GM15510 (cell line): ENCODE measurements around the gene CCDC172.

Experiments
- POLR2A ChIP-seq: IDR thresholded peaks from 3 replicates; pipeline ENCODE4 v1.6.1; 2011; ENCODE audit warnings: borderline replicate concordance; ENCODE audit not compliant: insufficient read length; ENCODE audit errors: extremely low read depth

Gene CCDC172

DNA sequence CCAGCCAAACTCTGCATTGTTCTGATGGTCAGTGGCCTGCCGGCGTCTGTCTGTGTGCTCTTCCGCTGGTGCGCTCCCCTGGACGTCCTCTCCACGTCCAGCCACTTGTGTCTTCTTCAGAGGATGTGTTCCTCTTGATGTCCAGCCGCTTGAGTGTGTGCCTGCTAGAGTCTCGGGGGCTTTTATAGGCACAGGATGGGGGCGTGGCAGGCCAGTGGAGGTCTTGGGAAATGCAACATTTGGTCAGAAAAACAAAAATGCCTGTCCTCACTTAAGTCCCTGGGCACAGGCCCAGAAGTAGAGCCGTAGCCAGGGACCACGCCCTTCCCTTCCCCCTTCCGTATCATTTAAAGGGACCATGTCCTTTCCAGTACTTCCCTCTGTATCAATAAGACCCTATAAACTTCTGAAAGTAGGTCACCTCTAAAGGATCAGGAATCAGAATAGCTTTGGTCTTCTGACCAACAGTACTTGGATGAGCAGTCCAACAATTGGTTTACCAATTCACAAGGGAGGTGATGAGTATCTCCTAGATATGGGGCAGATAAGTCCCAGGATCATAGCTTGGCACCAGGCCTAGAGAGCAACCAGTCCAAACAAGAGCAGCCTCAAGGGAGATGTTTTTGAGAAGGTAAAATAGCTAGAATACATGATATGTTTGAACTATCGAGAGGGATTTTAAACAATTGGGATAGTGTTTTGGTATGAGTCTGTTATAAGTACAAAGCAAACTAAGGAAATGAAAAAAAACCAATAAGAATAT lies 71.2 kb downstream of the CCDC172 start:
- TF ChIP-seq POLR2A = no peak

- no peak for TF ChIP-seq POLR2A
Measured at GRCh38 chr10:116398224-116398623, 74.0 kb downstream of the CCDC172 start.

GRCh38 chr10:116402858-116403257 lies 78.6 kb downstream of the CCDC172 start:
- TF ChIP-seq POLR2A = no peak

GRCh38 chr10:116403740-116404250 lies 79.5 kb downstream of the CCDC172 start:
- TF ChIP-seq POLR2A = no peak

- no peak for TF ChIP-seq POLR2A
Measured at GRCh38 chr10:116408719-116409118, 84.5 kb downstream of the CCDC172 start.

DNA sequence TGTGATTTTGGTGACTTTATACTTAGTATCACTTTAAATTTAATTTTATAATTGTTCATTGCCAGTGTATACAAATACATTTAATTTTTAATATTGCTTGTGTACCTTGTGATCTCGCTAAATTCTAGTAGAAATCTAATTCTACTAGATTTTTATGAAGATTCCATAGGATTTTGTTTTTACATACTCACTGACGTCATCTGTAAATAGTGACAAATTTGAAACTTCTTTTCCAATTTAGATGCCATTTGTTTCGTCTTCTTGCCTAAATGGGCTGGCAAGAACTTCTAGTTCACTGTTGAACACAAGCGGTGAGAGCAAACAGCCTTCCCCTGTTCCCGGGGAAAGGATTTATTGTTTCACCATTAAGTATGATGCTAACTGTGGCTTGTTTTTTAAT lies 86.1 kb downstream of the CCDC172 start:
- TF ChIP-seq POLR2A = no peak

DNA sequence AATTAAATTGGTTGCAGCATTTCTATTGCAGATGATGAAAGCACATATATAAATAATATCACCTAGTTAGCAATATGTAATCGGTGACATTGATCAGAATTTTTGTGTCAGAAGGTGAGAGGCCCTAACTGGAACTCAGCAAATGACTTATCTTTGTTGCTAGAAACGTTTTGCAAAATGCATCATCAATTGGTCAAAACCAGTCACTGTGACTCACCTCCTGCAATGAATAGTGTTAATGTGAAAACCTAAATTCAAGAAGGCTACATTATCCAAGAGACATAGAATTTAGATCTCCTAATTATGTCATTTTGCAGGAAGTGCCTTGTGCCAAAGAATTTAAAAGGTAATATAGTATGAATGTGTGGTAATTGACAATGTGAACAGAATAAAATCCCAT lies 93.6 kb downstream of the CCDC172 start:
- TF ChIP-seq POLR2A = no peak

DNA sequence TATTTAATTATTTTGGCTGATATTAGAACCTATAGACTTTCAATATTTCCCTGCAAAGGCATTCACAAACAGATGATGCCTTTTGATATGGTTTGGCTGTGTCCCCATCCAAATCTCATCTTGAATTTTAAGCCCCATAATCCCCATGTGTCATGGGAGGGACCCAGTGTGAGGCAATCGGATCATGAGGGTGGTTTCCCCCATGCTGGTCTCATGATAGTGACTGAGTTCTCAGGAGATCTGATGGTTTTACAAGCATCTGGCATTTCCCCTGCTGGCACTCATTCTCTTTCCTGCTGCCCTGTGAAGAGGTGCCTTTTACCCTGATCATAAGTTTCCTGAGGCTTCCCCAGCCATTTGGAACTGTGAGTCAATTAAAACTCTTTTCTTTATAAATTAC lies 94.1 kb downstream of the CCDC172 start:
- no peak for TF ChIP-seq POLR2A

DNA sequence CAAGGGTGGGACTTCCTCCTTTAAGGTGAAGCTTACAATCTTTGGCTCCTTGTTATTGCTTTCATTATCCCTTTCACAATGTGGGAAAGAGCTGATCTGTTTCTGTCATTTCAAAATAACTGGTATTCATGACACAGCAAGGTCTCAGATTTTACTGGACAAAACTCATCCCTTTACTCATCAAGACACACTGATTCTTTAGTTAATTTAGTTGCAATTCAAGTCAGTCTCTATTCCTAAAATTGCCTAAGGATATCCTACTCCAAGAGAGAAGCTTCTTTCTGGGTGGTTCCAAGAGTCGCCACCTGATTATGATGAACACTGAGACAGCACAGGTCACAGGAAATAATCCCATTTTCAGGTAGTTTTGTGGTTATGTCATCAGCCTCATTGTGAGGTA lies 97.6 kb downstream of the CCDC172 start:
- no peak for TF ChIP-seq POLR2A

- TF ChIP-seq POLR2A = no peak
Measured at GRCh38 chr10:116427671-116428070, 103.4 kb downstream of the CCDC172 start, which contains the start of gene PNLIPRP3. Gene PNLIPRP3, plus strand, starts transcription at chr10:116427847. Its CDS starts 166 bp downstream, at chr10:116428013.

DNA sequence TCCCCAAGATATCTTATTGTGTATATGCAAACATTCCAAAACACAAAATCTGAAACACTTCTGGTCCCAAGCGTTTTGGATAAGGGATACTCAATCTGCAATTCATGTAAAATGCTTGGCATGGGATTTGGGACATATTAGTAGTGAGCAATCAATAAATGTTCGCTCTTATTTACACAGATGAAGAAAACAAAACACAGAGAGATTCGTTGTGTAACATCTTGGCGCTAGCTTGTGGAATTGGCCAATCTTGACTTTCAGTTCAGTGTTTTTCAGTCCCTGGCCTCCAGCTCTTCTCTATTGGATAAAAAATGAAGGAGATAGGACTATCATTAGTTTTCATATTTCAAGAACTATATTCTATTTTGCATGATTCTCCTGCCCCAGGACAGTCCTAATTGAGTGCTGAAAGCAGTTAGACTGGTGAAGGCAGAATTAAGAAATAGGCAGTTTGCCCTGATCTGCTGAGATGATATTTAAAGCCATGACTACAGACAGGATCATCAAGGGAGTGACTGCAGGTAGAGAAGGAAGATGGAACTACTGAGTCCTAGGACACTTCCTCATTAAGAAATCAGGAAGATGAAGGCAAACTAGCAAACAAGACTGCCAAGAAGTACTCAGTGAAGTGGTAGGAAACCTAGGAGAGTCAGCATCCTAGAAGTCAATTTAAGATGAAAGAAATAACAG lies 105.2 kb downstream of the CCDC172 start:
- TF ChIP-seq POLR2A = no peak
